ENCODE measurements around the gene YOD1.

GRCh38 chr1:207026104-207026534, 24.9 kb downstream of the YOD1 start:
- TF ChIP-seq, protein P1, sequence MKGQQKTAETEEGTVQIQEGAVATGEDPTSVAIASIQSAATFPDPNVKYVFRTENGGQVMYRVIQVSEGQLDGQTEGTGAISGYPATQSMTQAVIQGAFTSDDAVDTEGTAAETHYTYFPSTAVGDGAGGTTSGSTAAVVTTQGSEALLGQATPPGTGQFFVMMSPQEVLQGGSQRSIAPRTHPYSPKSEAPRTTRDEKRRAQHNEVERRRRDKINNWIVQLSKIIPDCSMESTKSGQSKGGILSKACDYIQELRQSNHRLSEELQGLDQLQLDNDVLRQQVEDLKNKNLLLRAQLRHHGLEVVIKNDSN (IDR thresholded peaks at IDR 0.05): no peak
- TF ChIP-seq TAF1 (IDR thresholded peaks at IDR 0.05; ENCODE audit: low read depth) (no peak), RAD21 (IDR thresholded peaks at IDR 0.05; ENCODE audit: low read depth) (no peak), EGR1 (IDR thresholded peaks at IDR 0.05) (no peak), TCF12 (IDR thresholded peaks at IDR 0.05; ENCODE audit: low read depth) (no peak)
